Measurements from ENCODE around the gene CAP1. TPM values are rescaled to one million over a fixed set of nuclear protein-coding genes. Genes with fewer than 3 reads are reported as not detected.

Gene CAP1
- total RNA-seq, 1 donor from 2014 or later, result 66.0 TPM

DNA sequence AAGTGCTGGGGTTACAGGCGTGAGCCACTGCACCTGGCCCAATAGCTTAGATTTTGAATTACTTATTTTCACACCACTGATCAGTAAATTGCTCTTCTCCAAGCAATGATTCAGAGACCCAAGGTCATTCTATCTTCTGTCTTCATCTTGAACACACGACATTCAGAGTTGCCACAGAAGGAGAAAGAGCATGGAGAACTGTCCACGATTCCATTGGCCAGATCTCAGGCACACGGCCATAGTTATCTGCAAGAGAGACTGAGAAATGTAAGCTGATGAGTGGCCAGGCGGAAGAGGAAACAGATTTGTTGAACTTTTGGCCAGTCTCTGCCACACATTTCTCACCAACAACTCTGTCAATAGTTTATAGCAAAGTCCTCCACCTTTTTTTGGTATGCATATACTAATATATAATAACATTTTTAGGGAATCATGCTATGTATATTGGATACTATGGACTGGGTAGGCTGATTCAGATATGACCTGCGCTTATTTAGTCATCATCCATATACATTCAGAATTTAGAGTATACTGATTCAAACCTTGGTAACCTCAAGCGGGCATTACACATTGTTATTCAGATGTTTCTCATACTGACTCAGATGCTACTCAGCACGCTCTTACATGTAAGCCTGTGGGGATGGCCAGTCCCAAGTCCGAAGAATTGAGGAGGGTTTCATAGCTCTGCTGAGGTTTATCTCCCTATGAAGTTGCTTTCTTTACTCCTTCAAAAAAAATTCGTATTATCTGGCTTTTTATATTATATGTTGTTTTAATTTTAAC lies 25.5 kb upstream of the CAP1 start:
- Histone ChIP-seq H3K9me3 (replicated peaks) (no peaks in the 10 kb centered on the region), H3K27ac (replicated peaks) (no peak overlapping the region), H3K4me1 (no peaks in the 10 kb centered on the region), H3K4me3 (no peak overlapping the region), H3K36me3 (no peaks in the 10 kb centered on the region), H3K27me3 (ENCODE audit: low read depth) (peaks cover 6% of the 10 kb centered on the region)
- DNase-seq, result no peak
- TF ChIP-seq, protein P1, sequence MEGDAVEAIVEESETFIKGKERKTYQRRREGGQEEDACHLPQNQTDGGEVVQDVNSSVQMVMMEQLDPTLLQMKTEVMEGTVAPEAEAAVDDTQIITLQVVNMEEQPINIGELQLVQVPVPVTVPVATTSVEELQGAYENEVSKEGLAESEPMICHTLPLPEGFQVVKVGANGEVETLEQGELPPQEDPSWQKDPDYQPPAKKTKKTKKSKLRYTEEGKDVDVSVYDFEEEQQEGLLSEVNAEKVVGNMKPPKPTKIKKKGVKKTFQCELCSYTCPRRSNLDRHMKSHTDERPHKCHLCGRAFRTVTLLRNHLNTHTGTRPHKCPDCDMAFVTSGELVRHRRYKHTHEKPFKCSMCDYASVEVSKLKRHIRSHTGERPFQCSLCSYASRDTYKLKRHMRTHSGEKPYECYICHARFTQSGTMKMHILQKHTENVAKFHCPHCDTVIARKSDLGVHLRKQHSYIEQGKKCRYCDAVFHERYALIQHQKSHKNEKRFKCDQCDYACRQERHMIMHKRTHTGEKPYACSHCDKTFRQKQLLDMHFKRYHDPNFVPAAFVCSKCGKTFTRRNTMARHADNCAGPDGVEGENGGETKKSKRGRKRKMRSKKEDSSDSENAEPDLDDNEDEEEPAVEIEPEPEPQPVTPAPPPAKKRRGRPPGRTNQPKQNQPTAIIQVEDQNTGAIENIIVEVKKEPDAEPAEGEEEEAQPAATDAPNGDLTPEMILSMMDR (IDR thresholded peaks at IDR 0.05; ENCODE audit: borderline replicate concordance), result no peak
- intact Hi-C loops (cut with micrococcal nuclease), result no loop called here

DNA sequence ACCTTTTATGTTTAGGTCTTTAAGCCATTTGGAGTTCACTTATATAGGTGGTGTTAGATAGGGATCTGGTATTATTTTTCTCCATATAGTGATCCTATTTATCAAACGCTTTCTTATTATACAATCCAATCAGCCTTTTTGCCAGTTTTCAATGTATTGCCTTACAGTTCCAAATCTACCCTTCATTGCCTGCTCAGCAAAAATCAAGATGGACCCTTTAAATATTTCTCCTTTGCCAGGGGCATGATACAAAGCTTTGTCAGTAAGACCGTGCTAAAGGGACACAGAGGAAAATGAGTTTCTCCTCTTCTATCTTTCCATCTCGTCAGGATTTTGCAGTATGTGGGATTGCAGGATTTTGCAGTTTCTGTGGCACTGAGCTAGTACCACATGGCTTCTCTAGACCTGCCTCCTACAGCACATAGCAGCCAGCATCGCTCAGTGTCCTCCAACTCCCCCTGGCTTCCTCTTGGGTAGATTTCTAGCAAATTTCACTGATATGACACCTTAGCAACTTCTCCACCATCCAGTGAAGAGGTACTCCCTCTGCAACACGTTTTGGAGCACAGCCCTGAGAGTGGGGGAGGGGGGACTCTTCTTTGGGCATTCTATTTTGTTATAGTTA lies 22.5 kb upstream of the CAP1 start:
- H3K4me1 ChIP-seq, result no peaks in the 10 kb centered on the region
- intact Hi-C loops (cut with micrococcal nuclease), result no loop called here
- TF ChIP-seq, protein P1 (IDR thresholded peaks at IDR 0.05; ENCODE audit: borderline replicate concordance), result no peak
- no peaks in the 10 kb centered on the region for H3K36me3 ChIP-seq
- no peak overlapping the region for H3K27ac ChIP-seq (replicated peaks)
- H3K4me3 ChIP-seq, result no peak overlapping the region
- H3K27me3 ChIP-seq (ENCODE audit: low read depth), result peaks cover 11% of the 10 kb centered on the region
- peaks cover 6% of the 10 kb centered on the region for H3K9me3 ChIP-seq (replicated peaks)
- DNase-seq, result no peak

DNA sequence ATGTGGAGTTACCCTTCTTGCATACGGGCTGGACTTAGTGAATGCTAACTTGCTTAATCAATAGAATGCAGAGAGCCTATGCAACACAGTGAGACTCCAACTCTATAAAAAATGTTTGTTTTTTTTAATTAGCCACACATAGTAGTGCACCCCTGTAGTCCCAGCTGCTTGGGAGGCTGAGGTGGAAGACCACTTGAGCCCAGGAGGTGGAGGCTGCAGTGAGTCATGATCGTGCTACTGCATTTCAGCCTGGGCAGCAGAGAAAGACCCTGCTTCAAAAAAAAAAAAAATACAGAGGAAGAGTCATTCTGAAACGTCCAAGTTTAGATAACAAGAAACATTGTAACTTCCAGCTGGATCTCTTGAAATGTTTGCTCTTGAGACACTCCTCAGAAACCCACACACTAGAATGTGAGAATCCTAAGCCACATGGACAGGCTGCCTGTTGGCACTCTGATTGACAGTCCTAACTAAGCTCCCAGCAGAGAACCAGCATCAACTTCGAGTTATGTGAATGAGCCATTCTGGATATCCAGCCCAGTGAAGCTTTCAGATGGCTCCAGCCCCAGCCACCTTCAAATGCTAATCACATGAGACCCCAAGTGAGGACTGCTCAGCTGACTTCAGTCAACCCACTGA lies 20.0 kb upstream of the CAP1 start:
- intact Hi-C loops (cut with micrococcal nuclease), result no loop called here
- H3K4me1 ChIP-seq, result no peaks in the 10 kb centered on the region

DNA sequence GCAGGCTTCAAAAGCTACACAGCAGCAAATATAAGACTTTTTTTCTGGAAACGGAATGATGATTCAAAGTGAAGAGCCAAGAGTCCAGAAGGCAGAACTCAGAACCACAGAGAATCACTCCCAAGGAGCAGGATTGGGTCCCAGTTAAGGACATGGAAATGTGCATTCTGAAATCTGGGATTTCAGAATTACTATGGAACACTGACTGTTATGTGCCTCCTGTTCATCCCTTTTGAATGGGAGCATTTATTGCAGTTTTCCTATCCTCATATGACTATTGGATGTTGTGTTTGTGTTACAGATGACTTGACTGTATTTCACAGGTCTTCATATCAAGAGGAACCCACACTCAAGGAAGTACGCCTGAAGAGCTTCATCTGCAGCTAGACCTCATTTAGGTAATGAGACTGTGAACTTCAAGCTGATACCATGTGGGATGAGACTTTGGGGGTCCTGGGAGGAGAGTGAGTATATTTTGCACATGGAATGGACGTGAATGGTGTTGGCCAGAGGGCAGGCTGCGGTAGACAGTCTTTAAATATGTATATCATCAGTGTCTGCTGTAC lies 17.1 kb upstream of the CAP1 start:
- H3K9me3 ChIP-seq (replicated peaks), result peaks cover 20% of the 10 kb centered on the region
- H3K27ac ChIP-seq (replicated peaks), result no peak overlapping the region
- no peaks in the 10 kb centered on the region for H3K4me1 ChIP-seq
- H3K27me3 ChIP-seq (ENCODE audit: low read depth), result peaks cover 25% of the 10 kb centered on the region
- no peaks in the 10 kb centered on the region for H3K36me3 ChIP-seq
- H3K4me3 ChIP-seq, result no peak overlapping the region
- TF ChIP-seq, protein P1 (IDR thresholded peaks at IDR 0.05; ENCODE audit: borderline replicate concordance), result no peak
- intact Hi-C loops (cut with micrococcal nuclease), result no loop called here
- no peak for DNase-seq

More for the DNA sequence above, 20.0 kb upstream of the CAP1 start:
- Histone ChIP-seq H3K27me3 (ENCODE audit: low read depth) (peaks cover 18% of the 10 kb centered on the region), H3K4me3 (no peak overlapping the region), H3K36me3 (no peaks in the 10 kb centered on the region), H3K27ac (replicated peaks) (no peak overlapping the region), H3K9me3 (replicated peaks) (peaks cover 13% of the 10 kb centered on the region)
- TF ChIP-seq, protein P1 (IDR thresholded peaks at IDR 0.05; ENCODE audit: borderline replicate concordance), result no peak
- no peak for DNase-seq

DNA sequence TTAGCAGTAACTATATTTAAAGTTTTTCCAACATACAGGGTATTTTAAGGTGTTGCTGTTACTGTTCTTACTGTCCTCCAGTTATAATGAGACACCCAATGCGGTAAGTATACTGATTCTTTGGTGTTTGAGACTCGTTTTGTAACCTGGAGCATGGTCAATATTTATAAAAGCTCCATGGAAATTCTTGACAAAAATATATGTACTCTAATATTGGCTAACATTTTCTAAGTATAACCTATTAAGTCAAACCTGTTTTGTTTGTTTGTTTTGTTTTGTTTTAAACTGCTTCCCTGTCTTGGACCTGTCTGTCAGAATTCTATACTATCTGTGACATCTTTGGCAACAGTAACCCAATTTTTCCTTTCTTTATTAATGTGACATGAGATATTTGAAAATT lies 15.9 kb upstream of the CAP1 start:
- Histone ChIP-seq H3K4me3 (no peak overlapping the region), H3K4me1 (no peaks in the 10 kb centered on the region), H3K9me3 (replicated peaks) (peaks cover 20% of the 10 kb centered on the region), H3K27ac (replicated peaks) (no peak overlapping the region), H3K27me3 (ENCODE audit: low read depth) (peaks cover 20% of the 10 kb centered on the region), H3K36me3 (no peaks in the 10 kb centered on the region)
- TF ChIP-seq, protein P1 (IDR thresholded peaks at IDR 0.05; ENCODE audit: borderline replicate concordance), result no peak
- intact Hi-C loops (cut with micrococcal nuclease), result no loop called here
- no peak for DNase-seq

Data from left ventricle myocardium inferior (tissue), 1 donor.